Skeletal muscle tissue (tissue), 4 donors: ENCODE data around the gene ANO5. TPM values are rescaled to one million over a fixed set of nuclear protein-coding genes. Genes with fewer than 3 reads are reported as not detected.

Source experiments
- H3K27ac ChIP-seq: one replicate; pipeline ENCODE4 v1.7.0; 2013; ENCODE audit warnings: mild to moderate bottlenecking, low read depth, low read length, inconsistent platforms
- H3K27me3 ChIP-seq, 3 donors: one replicate each; pipeline ENCODE4 v1.7.0; 2013; ENCODE audit warnings: low read length in 3 of 3; ENCODE audit not compliant: control insufficient read depth in 3 of 3, insufficient read depth in 3 of 3
- H3K36me3 ChIP-seq, 3 donors: one replicate each; pipeline ENCODE4 v1.7.0; 2013; ENCODE audit warnings: low read length in 3 of 3; ENCODE audit not compliant: control insufficient read depth in 3 of 3, insufficient read depth in 3 of 3
- H3K4me1 ChIP-seq, 3 donors: one replicate each; pipeline ENCODE4 v1.7.0; 2013; ENCODE audit warnings: low read length in 3 of 3, mild to moderate bottlenecking in 3 of 3; ENCODE audit not compliant: control insufficient read depth in 3 of 3, insufficient read depth in 3 of 3
- H3K4me3 ChIP-seq, 3 donors: one replicate each; pipeline ENCODE4 v1.7.0; 2013; ENCODE audit warnings: low read length in 3 of 3
- H3K9ac ChIP-seq, 3 donors: one replicate each; pipeline ENCODE4 v1.7.0; 2013; ENCODE audit warnings: low read length in 3 of 3, mild to moderate bottlenecking in 3 of 3, moderate library complexity in 2 of 3, low read depth in 1 of 3
- H3K9me3 ChIP-seq, 3 donors: one replicate each; pipeline ENCODE4 v1.7.0; 2013; ENCODE audit warnings: low read length in 3 of 3; ENCODE audit not compliant: control insufficient read depth in 3 of 3
- total RNA-seq: library from RNA; depleted of rRNA; stranded (reverse); fragments of >200 nt; gene quantifications from one replicate; pipeline ENCODE4 v1.2.3, GENCODE V29; 2014
- donor health status: Osteomylitis.

Gene ANO5
- total RNA-seq, 1 donor from 2014 or later = 24.0 TPM

GRCh38 chr11:22302368-22302767, 109.5 kb downstream of the ANO5 start:
- peaks cover 0 to 3% (median 0%) of the 10 kb centered on the region in 3 donors for H3K27me3 ChIP-seq
- no peaks in the 10 kb centered on the region for H3K36me3 ChIP-seq
- H3K4me3 ChIP-seq = no peak overlapping the region
- H3K27ac ChIP-seq = no peak overlapping the region
- H3K9ac ChIP-seq = no peak overlapping the region
- H3K4me1 ChIP-seq = no peaks in the 10 kb centered on the region
- H3K9me3 ChIP-seq = no peaks in the 10 kb centered on the region

DNA sequence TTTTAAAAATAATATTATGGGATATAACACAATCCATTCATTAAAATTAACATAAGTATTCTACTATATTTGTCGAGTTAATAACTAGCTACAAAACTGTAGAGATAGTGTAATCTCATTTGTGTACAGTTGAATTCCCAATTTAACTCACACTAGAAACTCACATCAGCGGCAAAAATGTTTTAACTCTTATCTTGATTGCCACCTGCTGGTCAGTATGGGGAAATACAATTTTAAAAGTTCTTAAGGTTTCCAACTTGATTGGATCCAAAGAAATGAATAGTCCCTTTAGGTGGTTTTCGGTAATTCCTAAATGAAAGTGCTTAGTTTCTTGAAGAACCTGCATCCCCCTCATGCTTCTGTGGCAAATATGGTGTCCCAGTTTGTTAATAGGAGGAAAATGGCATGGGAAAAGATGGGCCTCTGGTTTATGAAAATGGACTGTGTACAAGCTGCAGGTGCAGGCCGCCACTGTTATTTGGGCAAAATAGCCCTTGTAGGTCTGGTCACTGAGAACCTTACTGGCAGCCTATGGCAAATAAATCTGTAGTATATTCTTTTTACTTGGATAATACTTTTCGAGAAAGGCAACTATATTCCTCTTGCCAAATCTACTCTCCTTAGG, 111.6 kb downstream of the ANO5 start:
- H3K27me3 ChIP-seq = peaks cover 0 to 3% (median 0%) of the 10 kb centered on the region in 3 donors
- no peaks in the 10 kb centered on the region for H3K9me3 ChIP-seq
- no peaks in the 10 kb centered on the region for H3K4me1 ChIP-seq
- no peak overlapping the region for H3K9ac ChIP-seq
- no peaks in the 10 kb centered on the region for H3K36me3 ChIP-seq
- no peak overlapping the region for H3K27ac ChIP-seq
- H3K4me3 ChIP-seq = no peak overlapping the region

- Histone ChIP-seq H3K4me3 (no peak overlapping the region), H3K36me3 (no peaks in the 10 kb centered on the region), H3K9me3 (no peaks in the 10 kb centered on the region), H3K27ac (no peak overlapping the region), H3K4me1 (peaks cover 0 to 3% (median 0%) of the 10 kb centered on the region in 3 donors), H3K9ac (no peak overlapping the region), H3K27me3 (no peaks in the 10 kb centered on the region)
Measured at GRCh38 chr11:22317656-22318055, 124.8 kb downstream of the ANO5 start.

- H3K27ac ChIP-seq = no peak overlapping the region
- no peaks in the 10 kb centered on the region for H3K4me1 ChIP-seq
- no peak overlapping the region for H3K9ac ChIP-seq
- H3K36me3 ChIP-seq = no peaks in the 10 kb centered on the region
- no peaks in the 10 kb centered on the region for H3K9me3 ChIP-seq
- H3K27me3 ChIP-seq = peaks cover 0 to 3% (median 0%) of the 10 kb centered on the region in 3 donors
- H3K4me3 ChIP-seq = no peak overlapping the region
Measured at GRCh38 chr11:22331771-22332170, 138.9 kb downstream of the ANO5 start.

Other genes starting within 250 kb of the ANO5 start
- not detected for gene SLC17A6, start 145.3 kb downstream of the ANO5 start, total RNA-seq